DOHH2 (cell line): Measurements from ENCODE around the gene KREMEN2.

Experiments used
- H3F3A ChIP-seq: fragments of 200-600 bp; sonication (generic), shearing (Covaris generic); 2 replicates; pipeline ENCODE4 v1.6.0; 2016; ENCODE audit warnings: antibody characterized with exemption, mild to moderate bottlenecking; ENCODE audit not compliant: control insufficient read depth, insufficient read depth
- H3K27ac ChIP-seq: fragments of 200-600 bp; sonication (generic); 2 replicates; pipeline ENCODE4 v1.5.1; 2014; ENCODE audit warnings: low read depth, mild to moderate bottlenecking, low read length, moderate library complexity
- H3K27me3 ChIP-seq: fragments of 200-600 bp; sonication (generic); 2 replicates; pipeline ENCODE4 v1.6.1; 2014; ENCODE audit warnings: mild to moderate bottlenecking, low read length, mixed read lengths; ENCODE audit not compliant: control insufficient read depth
- H3K36me3 ChIP-seq: fragments of 200-600 bp; sonication (generic); 2 replicates; pipeline ENCODE4 v1.6.1; 2014; ENCODE audit warnings: mild to moderate bottlenecking, low read length, moderate library complexity, mixed read lengths; ENCODE audit not compliant: control insufficient read depth
- H3K4me1 ChIP-seq: fragments of 200-600 bp; sonication (generic); 2 replicates; pipeline ENCODE4 v1.6.1; 2014; ENCODE audit warnings: mild to moderate bottlenecking, low read length, mixed read lengths; ENCODE audit not compliant: control insufficient read depth
- H3K4me2 ChIP-seq: fragments of 200-600 bp; sonication (generic); 2 replicates; pipeline ENCODE4 v1.6.0; 2014; ENCODE audit warnings: mild to moderate bottlenecking, low read length, moderate library complexity
- H3K4me3 ChIP-seq: fragments of 200-600 bp; sonication (generic); 2 replicates; pipeline ENCODE4 v1.5.1; 2014; ENCODE audit warnings: mild to moderate bottlenecking, low read length, mixed read lengths
- H3K79me2 ChIP-seq: fragments of 200-600 bp; sonication (generic); 2 replicates; pipeline ENCODE4 v1.6.1; 2014; ENCODE audit warnings: mild to moderate bottlenecking, low read length, mixed read lengths; ENCODE audit not compliant: control insufficient read depth
- H3K9me2 ChIP-seq: fragments of 200-600 bp; sonication (generic); replicated peaks from 2 replicates; pipeline ENCODE4 v1.6.1; 2014; ENCODE audit warnings: mild to moderate bottlenecking, low read length, mixed read lengths; ENCODE audit not compliant: control insufficient read depth
- H3K9me3 ChIP-seq: fragments of 200-600 bp; sonication (generic); 2 replicates; pipeline ENCODE4 v1.6.1; 2014; ENCODE audit warnings: antibody characterized with exemption, low read length, mixed read lengths; ENCODE audit not compliant: control insufficient read depth, insufficient read depth
- H4K20me1 ChIP-seq: fragments of 200-600 bp; sonication (generic); 2 replicates; pipeline ENCODE4 v1.6.0; 2014; ENCODE audit warnings: low read depth, mild to moderate bottlenecking, antibody characterized with exemption, low read length, moderate library complexity; ENCODE audit not compliant: control insufficient read depth, insufficient read depth
- EZH2phosphoT487 ChIP-seq: fragments of 200-600 bp; sonication (generic); IDR thresholded peaks from 2 replicates; pipeline ENCODE4 v1.6.1; 2017; ENCODE audit warnings: borderline replicate concordance, mild to moderate bottlenecking, antibody characterized with exemption, low read length, moderate library complexity, mixed read lengths
- TF ChIP-seq, protein P1 (sequence below): fragments of 200-600 bp; sonication (generic); IDR thresholded peaks from one replicate; pipeline ENCODE4 v1.5.1; 2014; ENCODE audit warnings: antibody characterized with exemption, mild to moderate bottlenecking, low read depth, low read length; ENCODE audit not compliant: poor library complexity, severe bottlenecking

KREMEN2 gene

DNA sequence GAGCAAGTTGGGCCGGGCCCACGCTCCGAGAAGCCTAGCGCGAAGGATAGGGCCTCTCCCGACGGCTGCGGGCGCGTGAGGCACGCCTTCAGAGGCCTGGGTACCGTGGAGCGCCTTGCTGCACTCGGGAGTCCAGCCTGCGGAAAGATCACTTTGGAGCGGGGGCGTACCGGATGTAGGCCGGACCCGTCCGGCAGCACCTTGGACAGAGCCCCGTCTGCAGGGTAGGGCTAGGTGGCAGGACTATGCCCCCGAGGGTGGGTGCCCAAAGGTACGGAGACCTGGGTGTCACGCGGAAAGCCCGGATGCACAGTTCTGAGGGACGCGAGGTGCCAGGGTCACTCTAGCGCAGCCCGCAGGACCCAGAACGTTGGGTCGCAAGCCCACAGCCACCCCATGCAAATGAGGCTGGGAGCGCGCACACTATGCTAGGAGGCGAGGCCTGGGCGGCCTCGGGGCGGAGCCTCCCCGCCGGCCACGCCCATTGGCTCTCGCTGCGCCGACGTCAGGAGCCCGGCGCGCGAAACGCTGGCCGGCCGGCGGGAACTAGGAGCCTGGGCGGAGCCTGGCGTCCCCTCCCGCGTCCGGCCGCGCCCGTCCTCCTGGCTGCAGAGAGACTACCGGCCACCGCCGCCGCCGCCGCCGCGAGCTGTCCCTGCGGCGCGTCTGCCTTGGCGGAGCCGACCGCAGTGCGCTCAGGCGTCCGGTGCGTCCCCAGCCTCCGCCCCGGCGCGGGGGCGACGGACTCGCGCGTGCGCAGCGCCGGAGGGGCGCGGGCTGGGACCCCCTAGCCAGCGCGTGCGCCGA, 4.9 kb downstream of the KREMEN2 start, which contains the start of gene PAQR4:
TSS of gene PAQR4 (plus strand) at position 611 of the 807 bp plus-strand sequence. CDS start 327 bp downstream, outside the sequence.
- Histone ChIP-seq H3K27me3 (no peaks in the 10 kb centered on the region), H3K36me3 (peaks cover 59% of the 10 kb centered on the region), H3K4me3 (peak within 1 kb of the TSS; percentile 92), H4K20me1 (peaks cover 10% of the 10 kb centered on the region), H3F3A (peaks cover 32% of the 10 kb centered on the region), H3K9me3 (no peaks in the 10 kb centered on the region), H3K27ac (peak within 1 kb of the TSS; percentile 96), H3K79me2 (peaks cover 41% of the 10 kb centered on the region), H3K4me1 (peaks cover 67% of the 10 kb centered on the region), H3K4me2 (peak within 1 kb of the TSS; percentile 97), H3K9me2 (no peaks in the 10 kb centered on the region)
- no peak for TF ChIP-seq EZH2phosphoT487
- TF ChIP-seq, protein P1, sequence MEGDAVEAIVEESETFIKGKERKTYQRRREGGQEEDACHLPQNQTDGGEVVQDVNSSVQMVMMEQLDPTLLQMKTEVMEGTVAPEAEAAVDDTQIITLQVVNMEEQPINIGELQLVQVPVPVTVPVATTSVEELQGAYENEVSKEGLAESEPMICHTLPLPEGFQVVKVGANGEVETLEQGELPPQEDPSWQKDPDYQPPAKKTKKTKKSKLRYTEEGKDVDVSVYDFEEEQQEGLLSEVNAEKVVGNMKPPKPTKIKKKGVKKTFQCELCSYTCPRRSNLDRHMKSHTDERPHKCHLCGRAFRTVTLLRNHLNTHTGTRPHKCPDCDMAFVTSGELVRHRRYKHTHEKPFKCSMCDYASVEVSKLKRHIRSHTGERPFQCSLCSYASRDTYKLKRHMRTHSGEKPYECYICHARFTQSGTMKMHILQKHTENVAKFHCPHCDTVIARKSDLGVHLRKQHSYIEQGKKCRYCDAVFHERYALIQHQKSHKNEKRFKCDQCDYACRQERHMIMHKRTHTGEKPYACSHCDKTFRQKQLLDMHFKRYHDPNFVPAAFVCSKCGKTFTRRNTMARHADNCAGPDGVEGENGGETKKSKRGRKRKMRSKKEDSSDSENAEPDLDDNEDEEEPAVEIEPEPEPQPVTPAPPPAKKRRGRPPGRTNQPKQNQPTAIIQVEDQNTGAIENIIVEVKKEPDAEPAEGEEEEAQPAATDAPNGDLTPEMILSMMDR, result no peak

DNA sequence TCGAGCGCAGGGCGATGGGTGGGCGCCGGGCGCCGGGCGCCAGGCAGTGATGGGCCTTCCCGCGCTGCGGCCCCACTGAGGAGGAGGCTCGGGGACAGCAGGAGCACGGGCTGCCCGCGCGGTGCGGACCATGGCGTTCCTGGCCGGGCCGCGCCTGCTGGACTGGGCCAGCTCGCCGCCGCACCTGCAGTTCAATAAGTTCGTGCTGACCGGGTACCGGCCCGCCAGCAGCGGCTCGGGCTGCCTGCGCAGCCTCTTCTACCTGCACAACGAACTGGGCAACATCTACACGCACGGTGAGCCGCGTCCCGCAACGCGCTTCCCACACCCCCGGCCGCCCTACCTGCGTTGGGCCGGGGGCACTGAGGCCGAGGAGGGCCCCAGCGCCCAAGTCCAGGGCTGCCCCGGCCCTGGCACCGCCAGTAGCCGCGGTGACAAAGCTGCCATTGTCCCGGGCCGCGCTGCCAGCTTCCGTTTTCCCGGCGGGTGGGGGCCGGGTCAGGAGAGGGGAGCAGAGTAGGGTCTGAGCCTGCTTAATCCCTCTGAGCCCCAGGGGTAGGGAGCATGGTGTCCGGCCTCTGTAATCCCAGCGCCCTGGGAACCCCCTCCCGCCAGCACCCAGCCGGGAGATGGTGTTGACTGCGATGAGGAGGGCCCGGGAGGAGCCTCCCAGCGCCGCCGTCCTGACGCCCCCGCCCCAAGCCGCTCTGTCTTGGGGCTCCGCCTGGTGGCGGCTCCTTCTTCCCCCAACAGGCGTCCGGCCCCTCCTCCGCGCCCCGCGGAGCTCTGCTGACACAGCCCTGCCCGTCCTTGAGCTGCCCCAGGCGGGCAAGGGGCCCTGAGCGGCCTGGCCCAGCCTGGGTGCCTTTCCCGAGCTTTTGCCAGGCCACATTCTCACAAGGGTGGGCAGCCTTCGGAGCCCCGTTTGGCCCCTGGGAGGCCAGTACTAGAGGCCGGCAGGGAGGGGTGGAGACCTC, 5.8 kb downstream of the KREMEN2 start:
- peak overlapping the region; percentile 92 for H3K4me3 ChIP-seq
- peaks cover 67% of the 10 kb centered on the region for H3K4me1 ChIP-seq
- H3K9me3 ChIP-seq, result no peaks in the 10 kb centered on the region
- H3K27me3 ChIP-seq, result no peaks in the 10 kb centered on the region
- peaks cover 28% of the 10 kb centered on the region for H3F3A ChIP-seq
- H3K36me3 ChIP-seq, result peaks cover 65% of the 10 kb centered on the region
- H4K20me1 ChIP-seq, result peaks cover 10% of the 10 kb centered on the region
- TF ChIP-seq, protein P1, result peak; percentile 67
- no peak for TF ChIP-seq EZH2phosphoT487
- H3K9me2 ChIP-seq, result no peaks in the 10 kb centered on the region
- peak overlapping the region; percentile 97 for H3K4me2 ChIP-seq
- peaks cover 44% of the 10 kb centered on the region for H3K79me2 ChIP-seq
- peak overlapping the region; percentile 96 for H3K27ac ChIP-seq

DNA sequence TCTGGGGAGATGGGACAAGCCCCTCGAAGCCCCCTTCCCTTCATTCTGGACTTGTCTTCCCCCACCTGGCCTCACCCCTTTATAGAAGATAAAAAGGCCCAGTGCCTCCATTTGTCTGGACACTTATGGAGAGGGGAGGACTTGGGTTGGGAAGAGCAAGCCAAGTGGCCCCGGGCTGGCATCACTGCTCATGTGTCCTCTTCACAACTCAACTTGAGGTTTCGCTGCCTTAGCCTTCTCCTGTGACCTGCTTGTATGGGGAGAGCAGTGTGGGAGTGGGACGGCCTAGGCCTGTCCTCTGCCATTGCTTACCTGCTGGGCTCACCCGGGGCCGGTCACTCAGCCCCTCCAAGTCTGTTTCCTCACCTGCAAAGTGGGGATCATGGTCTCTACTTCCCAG, 6.5 kb downstream of the KREMEN2 start:
- Histone ChIP-seq H3K4me2 (peak overlapping the region; percentile 97), H3K79me2 (peaks cover 51% of the 10 kb centered on the region), H3K27ac (peak overlapping the region; percentile 96)

More for the DNA sequence above, 6.5 kb downstream of the KREMEN2 start:
- TF ChIP-seq, protein P1, result no peak
- no peak for TF ChIP-seq EZH2phosphoT487
- Histone ChIP-seq H4K20me1 (peaks cover 10% of the 10 kb centered on the region), H3K9me3 (no peaks in the 10 kb centered on the region), H3K4me3 (peak overlapping the region; percentile 92), H3K9me2 (no peaks in the 10 kb centered on the region), H3K4me1 (peaks cover 62% of the 10 kb centered on the region), H3K27me3 (no peaks in the 10 kb centered on the region), H3K36me3 (peaks cover 72% of the 10 kb centered on the region), H3F3A (peaks cover 25% of the 10 kb centered on the region)
